IPS-15b (cell line): Measurements from ENCODE around the gene ZNF148.
A peak's percentile ranks its signal among the peaks of the same experiment; 100 is the strongest.

Source experiments
- H3K27me3 ChIP-seq: one replicate; pipeline ENCODE4 v1.6.1; 2013; ENCODE audit warnings: low read length; ENCODE audit not compliant: control insufficient read depth, insufficient read depth
- H3K36me3 ChIP-seq: one replicate; pipeline ENCODE4 v1.6.1; 2013; ENCODE audit warnings: low read length; ENCODE audit not compliant: control insufficient read depth, insufficient read depth
- H3K4me1 ChIP-seq: one replicate; pipeline ENCODE4 v1.6.1; 2013; ENCODE audit warnings: mild to moderate bottlenecking, low read length; ENCODE audit not compliant: control insufficient read depth, insufficient read depth
- H3K4me3 ChIP-seq: one replicate; pipeline ENCODE4 v1.5.1; 2013; ENCODE audit warnings: low read depth, low read length
- H3K9ac ChIP-seq: one replicate; pipeline ENCODE4 v1.6.1; 2013; ENCODE audit warnings: low read depth, mild to moderate bottlenecking, low read length
- H3K9me3 ChIP-seq: one replicate; pipeline ENCODE4 v1.6.1; 2013; ENCODE audit warnings: mild to moderate bottlenecking, low read length; ENCODE audit not compliant: control insufficient read depth, insufficient read depth

The ZNF148 gene

GRCh38 chr3:125324341-125324740 is 50.8 kb downstream of the ZNF148 start:
- H3K4me1 ChIP-seq = no peaks in the 10 kb centered on the region
- no peaks in the 10 kb centered on the region for H3K9me3 ChIP-seq
- no peak overlapping the region for H3K9ac ChIP-seq
- no peak overlapping the region for H3K4me3 ChIP-seq
- H3K27me3 ChIP-seq = no peaks in the 10 kb centered on the region
- no peaks in the 10 kb centered on the region for H3K36me3 ChIP-seq

- H3K36me3 ChIP-seq = no peaks in the 10 kb centered on the region
- no peak overlapping the region for H3K9ac ChIP-seq
- peaks cover 8% of the 10 kb centered on the region for H3K4me1 ChIP-seq
- no peaks in the 10 kb centered on the region for H3K27me3 ChIP-seq
- H3K9me3 ChIP-seq = no peaks in the 10 kb centered on the region
- no peak overlapping the region for H3K4me3 ChIP-seq
Observed at GRCh38 chr3:125322917-125323316, 52.2 kb downstream of the ZNF148 start.

GRCh38 chr3:125322166-125322565 is 53.0 kb downstream of the ZNF148 start:
- H3K9ac ChIP-seq = no peak overlapping the region
- no peak overlapping the region for H3K4me3 ChIP-seq
- H3K4me1 ChIP-seq = peaks cover 8% of the 10 kb centered on the region
- H3K9me3 ChIP-seq = no peaks in the 10 kb centered on the region
- no peaks in the 10 kb centered on the region for H3K27me3 ChIP-seq
- no peaks in the 10 kb centered on the region for H3K36me3 ChIP-seq

GRCh38 chr3:125319765-125320164 is 55.4 kb downstream of the ZNF148 start:
- H3K4me1 ChIP-seq = peaks cover 8% of the 10 kb centered on the region
- no peaks in the 10 kb centered on the region for H3K9me3 ChIP-seq
- no peak overlapping the region for H3K9ac ChIP-seq
- no peaks in the 10 kb centered on the region for H3K27me3 ChIP-seq
- no peaks in the 10 kb centered on the region for H3K36me3 ChIP-seq
- H3K4me3 ChIP-seq = no peak overlapping the region

GRCh38 chr3:125318871-125319270 is 56.3 kb downstream of the ZNF148 start:
- no peaks in the 10 kb centered on the region for H3K36me3 ChIP-seq
- H3K27me3 ChIP-seq = no peaks in the 10 kb centered on the region
- H3K9ac ChIP-seq = no peak overlapping the region
- no peak overlapping the region for H3K4me3 ChIP-seq
- H3K4me1 ChIP-seq = peaks cover 8% of the 10 kb centered on the region
- no peaks in the 10 kb centered on the region for H3K9me3 ChIP-seq

- Histone ChIP-seq H3K9me3 (no peaks in the 10 kb centered on the region), H3K4me1 (peaks cover 8% of the 10 kb centered on the region), H3K36me3 (no peaks in the 10 kb centered on the region), H3K4me3 (peak overlapping the region; percentile 1), H3K27me3 (no peaks in the 10 kb centered on the region), H3K9ac (no peak overlapping the region)
Observed at GRCh38 chr3:125318167-125318865, 56.8 kb downstream of the ZNF148 start.

- Histone ChIP-seq H3K9me3 (no peaks in the 10 kb centered on the region), H3K4me3 (no peak overlapping the region), H3K4me1 (peaks cover 8% of the 10 kb centered on the region), H3K27me3 (no peaks in the 10 kb centered on the region), H3K36me3 (no peaks in the 10 kb centered on the region), H3K9ac (no peak overlapping the region)
Observed at GRCh38 chr3:125317761-125318160, 57.4 kb downstream of the ZNF148 start.

GRCh38 chr3:125316949-125317348 is 58.2 kb downstream of the ZNF148 start:
- Histone ChIP-seq H3K4me3 (no peak overlapping the region), H3K36me3 (no peaks in the 10 kb centered on the region), H3K9me3 (no peaks in the 10 kb centered on the region), H3K9ac (no peak overlapping the region), H3K4me1 (peaks cover 8% of the 10 kb centered on the region), H3K27me3 (no peaks in the 10 kb centered on the region)

GRCh38 chr3:125316246-125316645 is 58.9 kb downstream of the ZNF148 start:
- Histone ChIP-seq H3K9me3 (no peaks in the 10 kb centered on the region), H3K27me3 (no peaks in the 10 kb centered on the region), H3K4me3 (no peak overlapping the region), H3K36me3 (no peaks in the 10 kb centered on the region), H3K4me1 (peaks cover 8% of the 10 kb centered on the region), H3K9ac (no peak overlapping the region)

- H3K9me3 ChIP-seq = no peaks in the 10 kb centered on the region
- H3K4me3 ChIP-seq = no peak overlapping the region
- no peaks in the 10 kb centered on the region for H3K27me3 ChIP-seq
- H3K36me3 ChIP-seq = no peaks in the 10 kb centered on the region
- H3K4me1 ChIP-seq = peaks cover under 1% of the 10 kb centered on the region
- H3K9ac ChIP-seq = no peak overlapping the region
Observed at GRCh38 chr3:125313060-125313635, 62.0 kb downstream of the ZNF148 start.

- no peak overlapping the region for H3K9ac ChIP-seq
- H3K27me3 ChIP-seq = no peaks in the 10 kb centered on the region
- no peak overlapping the region for H3K4me3 ChIP-seq
- H3K9me3 ChIP-seq = no peaks in the 10 kb centered on the region
- no peaks in the 10 kb centered on the region for H3K36me3 ChIP-seq
- H3K4me1 ChIP-seq = no peaks in the 10 kb centered on the region
Observed at GRCh38 chr3:125310623-125311081, 64.5 kb downstream of the ZNF148 start.

GRCh38 chr3:125309476-125309875 is 65.6 kb downstream of the ZNF148 start:
- Histone ChIP-seq H3K9me3 (no peaks in the 10 kb centered on the region), H3K36me3 (no peaks in the 10 kb centered on the region), H3K4me3 (no peak overlapping the region), H3K4me1 (no peaks in the 10 kb centered on the region), H3K9ac (no peak overlapping the region), H3K27me3 (no peaks in the 10 kb centered on the region)
